ENCODE data around the gene LRP1B.

LRP1B gene

DNA sequence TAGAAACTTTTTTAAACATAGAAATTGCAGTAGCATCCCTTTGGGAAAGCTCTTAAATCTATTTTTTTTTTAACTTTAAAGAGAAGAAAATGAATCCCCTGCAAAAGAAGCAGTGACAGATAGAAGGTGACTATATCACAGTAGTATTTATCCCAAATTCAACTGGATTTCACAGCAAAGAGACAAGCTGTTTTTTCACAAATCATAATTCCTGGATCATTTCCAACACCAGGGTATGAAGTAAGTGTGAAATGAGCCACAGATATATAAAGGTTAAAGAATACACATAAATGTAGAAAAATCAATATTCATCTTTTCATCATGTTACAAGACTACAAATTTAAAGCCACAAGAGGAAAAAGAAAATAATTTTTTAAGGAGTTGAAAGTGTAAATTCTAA, 1945.7 kb downstream of the LRP1B start:
- no peaks in the 10 kb centered on the region for H3K27me3 Mint-ChIP-seq (ENCODE audit: low read depth)
- no peak overlapping the region for H3K27ac Mint-ChIP-seq
- H3K4me1 Mint-ChIP-seq, result peaks cover 5% of the 10 kb centered on the region
- no peaks in the 10 kb centered on the region for H3K9me3 Mint-ChIP-seq
- TF ChIP-seq, protein P1, sequence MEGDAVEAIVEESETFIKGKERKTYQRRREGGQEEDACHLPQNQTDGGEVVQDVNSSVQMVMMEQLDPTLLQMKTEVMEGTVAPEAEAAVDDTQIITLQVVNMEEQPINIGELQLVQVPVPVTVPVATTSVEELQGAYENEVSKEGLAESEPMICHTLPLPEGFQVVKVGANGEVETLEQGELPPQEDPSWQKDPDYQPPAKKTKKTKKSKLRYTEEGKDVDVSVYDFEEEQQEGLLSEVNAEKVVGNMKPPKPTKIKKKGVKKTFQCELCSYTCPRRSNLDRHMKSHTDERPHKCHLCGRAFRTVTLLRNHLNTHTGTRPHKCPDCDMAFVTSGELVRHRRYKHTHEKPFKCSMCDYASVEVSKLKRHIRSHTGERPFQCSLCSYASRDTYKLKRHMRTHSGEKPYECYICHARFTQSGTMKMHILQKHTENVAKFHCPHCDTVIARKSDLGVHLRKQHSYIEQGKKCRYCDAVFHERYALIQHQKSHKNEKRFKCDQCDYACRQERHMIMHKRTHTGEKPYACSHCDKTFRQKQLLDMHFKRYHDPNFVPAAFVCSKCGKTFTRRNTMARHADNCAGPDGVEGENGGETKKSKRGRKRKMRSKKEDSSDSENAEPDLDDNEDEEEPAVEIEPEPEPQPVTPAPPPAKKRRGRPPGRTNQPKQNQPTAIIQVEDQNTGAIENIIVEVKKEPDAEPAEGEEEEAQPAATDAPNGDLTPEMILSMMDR (IDR thresholded peaks at IDR 0.05; ENCODE audit: unreplicated experiment in 3 of 3), result no peak
- H3K4me3 Mint-ChIP-seq, result no peak overlapping the region
- no peaks in the 10 kb centered on the region for H3K36me3 Mint-ChIP-seq (ENCODE audit: low read depth)

DNA sequence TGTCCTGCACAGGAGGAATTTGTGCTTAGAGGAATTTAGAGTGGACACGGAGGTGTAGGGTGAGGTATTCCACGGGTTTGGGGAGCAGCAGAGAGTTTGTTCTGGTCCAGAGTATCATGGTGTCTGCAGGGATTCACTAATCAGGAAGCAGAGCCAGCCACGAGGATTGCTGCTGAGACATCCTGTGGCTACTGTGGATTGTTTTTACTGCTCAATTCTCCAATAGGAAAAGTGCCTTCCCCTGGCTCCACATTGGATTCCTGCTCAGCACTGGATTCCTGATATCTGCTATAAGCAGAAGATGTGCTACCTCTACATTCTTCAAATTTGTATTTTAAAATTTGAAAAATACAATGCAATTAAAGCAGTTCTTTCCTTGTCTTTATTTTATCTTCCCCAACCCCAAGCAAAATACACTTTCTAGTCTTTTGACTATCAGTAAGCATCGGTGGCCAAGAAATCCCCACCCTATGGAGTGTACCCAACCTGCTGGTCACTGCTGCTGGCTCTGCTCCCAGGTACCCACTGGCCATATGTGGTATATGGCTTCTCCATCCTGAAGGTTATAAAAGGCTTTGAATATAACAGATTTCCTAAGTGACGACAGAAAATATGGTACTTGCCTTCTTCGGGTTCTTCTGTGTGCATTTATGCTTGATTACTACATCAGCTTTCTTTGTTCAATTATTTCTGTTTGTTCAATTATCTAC, 1947.6 kb downstream of the LRP1B start:
- no peaks in the 10 kb centered on the region for H3K27me3 Mint-ChIP-seq (ENCODE audit: low read depth)
- no peak overlapping the region for H3K27ac Mint-ChIP-seq
- H3K4me1 Mint-ChIP-seq, result peaks cover 8% of the 10 kb centered on the region
- no peak overlapping the region for H3K4me3 Mint-ChIP-seq
- TF ChIP-seq, protein P1 (IDR thresholded peaks at IDR 0.05; ENCODE audit: unreplicated experiment in 3 of 3), result no peak
- H3K9me3 Mint-ChIP-seq, result no peaks in the 10 kb centered on the region
- H3K36me3 Mint-ChIP-seq (ENCODE audit: low read depth), result no peaks in the 10 kb centered on the region

Data from nephron (organoid).